Measurements from ENCODE around the gene APC2. TPM values are rescaled to one million over a fixed set of nuclear protein-coding genes. Genes with fewer than 3 reads are reported as not detected.

The APC2 gene
- total and polyA plus RNA-seq, 7 experiments from 2014 or later, result 0.01 to 0.24 (median 0.07) TPM

GRCh38 chr19:1512671-1513498, 63.0 kb downstream of the APC2 start, which contains the start of gene ADAMTSL5:
TSS of gene ADAMTSL5 (minus strand) at chr19:1513019. CDS start at chr19:1510943, 2,076 bp downstream.
- peak in 8 of 9 donors; percentile 34 to 82 (median 50) for DNase-seq
- Mint-ChIP-seq H3K27ac (peak within 1 kb of the TSS in 5 of 9 donors; percentile 44 to 75 (median 63)), H3K4me1 (peaks cover 1 to 32% (median 18%) of the 10 kb centered on the region in 7 donors), H3K27me3 (peaks cover 0 to 25% (median 0%) of the 10 kb centered on the region in 5 donors), H3K4me3 (peak within 1 kb of the TSS; percentile 64 to 85 (median 74)), H3K9me3 (peaks cover 0 to 4% (median 0%) of the 10 kb centered on the region in 11 donors), H3K36me3 (peaks cover 0 to 1% (median 0%) of the 10 kb centered on the region in 5 donors)
- CTCF ChIA-PET, result no interaction called here
- Histone ChIP-seq H3K4me1 (ENCODE audit: control insufficient read depth in 2 of 2, insufficient read depth in 2 of 2, low read length in 2 of 2) (peaks cover 0 to 13% of the 10 kb centered on the region in 2 donors), H3K27me3 (ENCODE audit: control insufficient read depth in 2 of 2, insufficient read depth in 2 of 2, low read length in 2 of 2) (no peaks in the 10 kb centered on the region), H3K4me3 (ENCODE audit: low read length) (peak within 1 kb of the TSS; percentile 59), H3K27ac (ENCODE audit: low read depth, low read length) (peak within 1 kb of the TSS; percentile 67), H3K9me3 (ENCODE audit: control insufficient read depth in 2 of 3, low read length in 3 of 3) (no peaks in the 10 kb centered on the region), H3K36me3 (ENCODE audit: control insufficient read depth in 2 of 3, insufficient read depth in 3 of 3, low read length in 3 of 3) (no peaks in the 10 kb centered on the region)
- peak; percentile 73 for ATAC-seq
- intact Hi-C loops (cut with micrococcal nuclease), result loop anchor here (1.0 to 10.0 kb wide), 6 partner anchors 10 to 75 kb away; partner anchors contain the start of genes PCSK4 (in 1 of the 2), REEP6 (in 1 of the 2) and RPS15 (in 1 of the 2)
- POLR2A ChIA-PET, result no interaction called here

DNA sequence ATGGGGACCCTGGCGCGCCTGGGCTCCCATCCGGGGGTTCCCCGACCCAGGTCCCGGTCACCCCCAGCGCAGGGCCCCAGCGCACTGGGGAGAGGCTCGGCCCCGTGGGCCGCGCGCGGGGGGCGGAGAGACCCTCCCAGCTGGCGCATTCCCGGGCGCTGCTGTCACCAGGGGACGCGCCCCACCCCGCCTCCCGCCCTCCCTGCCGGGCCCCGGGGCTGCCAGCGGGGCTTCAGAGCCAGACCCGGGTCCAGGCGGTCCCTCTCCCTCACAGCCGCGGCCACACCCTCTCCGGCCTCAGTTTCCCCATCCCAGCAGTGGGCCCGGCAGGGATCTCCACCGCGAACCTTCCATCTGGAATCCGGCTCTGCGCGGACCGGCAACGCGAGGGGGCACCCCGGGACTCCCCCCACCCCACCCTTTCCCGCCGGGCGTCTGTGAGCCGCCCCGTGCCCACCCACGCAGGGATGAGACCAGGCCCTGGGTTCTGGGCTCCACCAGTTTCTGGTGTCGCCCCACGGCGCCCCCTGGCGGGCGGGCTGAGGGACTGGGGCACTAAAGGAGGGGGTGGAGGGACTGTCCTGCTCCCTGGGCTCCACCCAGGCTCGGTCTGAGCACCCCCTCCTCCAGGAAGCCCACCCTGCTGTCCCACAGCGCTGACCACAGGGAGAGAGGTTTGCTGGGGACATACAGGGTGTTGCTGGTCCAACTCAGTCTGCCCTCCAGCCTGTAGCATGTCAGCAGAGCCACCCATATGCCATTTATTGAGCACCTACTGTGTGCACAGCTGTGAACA, 63.8 kb downstream of the APC2 start:
- peak; percentile 74 for ATAC-seq
- peak overlapping the region in 5 of 10 donors; percentile 17 to 62 (median 33) for H3K4me3 Mint-ChIP-seq
- no peaks in the 10 kb centered on the region for H3K36me3 ChIP-seq (ENCODE audit: control insufficient read depth in 2 of 3, insufficient read depth in 3 of 3, low read length in 3 of 3)
- peaks cover 0 to 27% (median 15%) of the 10 kb centered on the region in 7 donors for H3K4me1 Mint-ChIP-seq
- no peak overlapping the region for H3K4me3 ChIP-seq (ENCODE audit: low read length)
- H3K27ac ChIP-seq (ENCODE audit: low read depth, low read length), result no peak overlapping the region
- peaks cover 0 to 4% (median 0%) of the 10 kb centered on the region in 11 donors for H3K9me3 Mint-ChIP-seq
- CTCF ChIA-PET, result no interaction called here
- peak; percentile 44 to 83 (median 64) for DNase-seq
- no peaks in the 10 kb centered on the region for H3K27me3 ChIP-seq (ENCODE audit: control insufficient read depth in 2 of 2, insufficient read depth in 2 of 2, low read length in 2 of 2)
- H3K36me3 Mint-ChIP-seq, result no peaks in the 10 kb centered on the region
- H3K9me3 ChIP-seq (ENCODE audit: control insufficient read depth in 2 of 3, low read length in 3 of 3), result no peaks in the 10 kb centered on the region
- H3K27me3 Mint-ChIP-seq, result peaks cover 0 to 21% (median 0%) of the 10 kb centered on the region in 5 donors
- POLR2A ChIA-PET, result no interaction called here
- peaks cover 0 to 13% of the 10 kb centered on the region in 2 donors for H3K4me1 ChIP-seq (ENCODE audit: control insufficient read depth in 2 of 2, insufficient read depth in 2 of 2, low read length in 2 of 2)
- no peak overlapping the region for H3K27ac Mint-ChIP-seq
- intact Hi-C loops (cut with micrococcal nuclease), result loop anchor here (1.0 to 10.0 kb wide), 7 partner anchors 10 to 235 kb away; partner anchors contain the start of genes PCSK4 (in 1 of the 2), REEP6 (in 1 of the 2) and RPS15 (in 1 of the 2)

DNA sequence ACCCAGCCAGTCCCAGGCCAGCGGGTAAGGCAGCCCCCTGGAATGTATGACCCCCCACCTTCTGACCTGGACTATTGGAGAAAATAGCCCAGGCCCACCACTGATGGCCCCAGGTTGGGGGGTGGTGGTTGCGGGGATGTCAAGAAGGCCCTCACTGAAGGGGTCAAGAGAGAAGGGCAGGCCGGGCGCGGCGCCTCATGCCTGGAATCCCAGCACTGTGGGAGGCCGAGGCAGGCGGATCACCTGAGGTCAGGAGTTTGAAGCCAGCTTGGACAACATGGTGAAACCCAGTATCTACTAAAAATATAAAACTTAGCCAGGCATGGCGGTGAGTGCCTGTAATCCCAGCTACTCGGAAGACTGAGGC, 64.4 kb downstream of the APC2 start:
- Mint-ChIP-seq H3K27me3 (peaks cover 0 to 20% (median 0%) of the 10 kb centered on the region in 5 donors), H3K27ac (no peak overlapping the region), H3K4me1 (peaks cover 0 to 26% (median 13%) of the 10 kb centered on the region in 7 donors), H3K36me3 (no peaks in the 10 kb centered on the region), H3K4me3 (peak overlapping the region in 4 of 10 donors; percentile 17 to 62 (median 31)), H3K9me3 (peaks cover 0 to 4% (median 0%) of the 10 kb centered on the region in 11 donors)
- CTCF ChIA-PET, result no interaction called here
- Histone ChIP-seq H3K9me3 (ENCODE audit: control insufficient read depth in 2 of 3, low read length in 3 of 3) (no peaks in the 10 kb centered on the region), H3K27me3 (ENCODE audit: control insufficient read depth in 2 of 2, insufficient read depth in 2 of 2, low read length in 2 of 2) (no peaks in the 10 kb centered on the region), H3K36me3 (ENCODE audit: control insufficient read depth in 2 of 3, insufficient read depth in 3 of 3, low read length in 3 of 3) (no peaks in the 10 kb centered on the region), H3K4me1 (ENCODE audit: control insufficient read depth in 2 of 2, insufficient read depth in 2 of 2, low read length in 2 of 2) (peaks cover 0 to 13% of the 10 kb centered on the region in 2 donors), H3K4me3 (ENCODE audit: low read length) (no peak overlapping the region), H3K27ac (ENCODE audit: low read depth, low read length) (no peak overlapping the region)
- intact Hi-C loops (cut with micrococcal nuclease), result loop anchor here (1.0 to 10.0 kb wide), 3 partner anchors 11 to 235 kb away; no protein-coding TSS in a partner anchor
- ATAC-seq (no peak), DNase-seq (no peak)
- POLR2A ChIA-PET, result no interaction called here

- Mint-ChIP-seq H3K4me3 (no peak overlapping the region), H3K9me3 (peaks cover 0 to 4% (median 0%) of the 10 kb centered on the region in 11 donors), H3K27me3 (peaks cover 0 to 14% (median 0%) of the 10 kb centered on the region in 5 donors), H3K4me1 (peaks cover 0 to 19% (median 12%) of the 10 kb centered on the region in 7 donors), H3K36me3 (no peaks in the 10 kb centered on the region), H3K27ac (no peak overlapping the region)
- ChIA-PET POLR2A (no interaction called here), CTCF (no interaction called here)
- DNase-seq (no peak), ATAC-seq (no peak)
- Histone ChIP-seq H3K36me3 (ENCODE audit: control insufficient read depth in 2 of 3, insufficient read depth in 3 of 3, low read length in 3 of 3) (no peaks in the 10 kb centered on the region), H3K9me3 (ENCODE audit: control insufficient read depth in 2 of 3, low read length in 3 of 3) (no peaks in the 10 kb centered on the region), H3K27me3 (ENCODE audit: control insufficient read depth in 2 of 2, insufficient read depth in 2 of 2, low read length in 2 of 2) (no peaks in the 10 kb centered on the region), H3K4me1 (ENCODE audit: control insufficient read depth in 2 of 2, insufficient read depth in 2 of 2, low read length in 2 of 2) (peaks cover 0 to 13% of the 10 kb centered on the region in 2 donors), H3K4me3 (ENCODE audit: low read length) (no peak overlapping the region), H3K27ac (ENCODE audit: low read depth, low read length) (no peak overlapping the region)
- intact Hi-C loops (cut with micrococcal nuclease), result loop anchor here (1.0 to 10.0 kb wide), 3 partner anchors 12 to 236 kb away; no protein-coding TSS in a partner anchor
These were observed 65.2 kb downstream of the APC2 start for GRCh38 chr19:1514986-1515721.

- no peak overlapping the region for H3K4me3 ChIP-seq (ENCODE audit: low read length)
- H3K27me3 Mint-ChIP-seq, result peaks cover 0 to 6% (median 0%) of the 10 kb centered on the region in 5 donors
- no peak overlapping the region for H3K27ac ChIP-seq (ENCODE audit: low read depth, low read length)
- H3K4me3 Mint-ChIP-seq, result no peak overlapping the region
- ATAC-seq (no peak), DNase-seq (no peak)
- no peaks in the 10 kb centered on the region for H3K36me3 Mint-ChIP-seq
- POLR2A ChIA-PET, result no interaction called here
- H3K4me1 Mint-ChIP-seq, result peaks cover 0 to 10% (median 6%) of the 10 kb centered on the region in 7 donors
- CTCF ChIA-PET, result interaction anchor here (1.1 kb wide), 1 partner anchor 72 kb away, joined by 3 read pairs; no protein-coding TSS in a partner anchor
- H3K36me3 ChIP-seq (ENCODE audit: control insufficient read depth in 2 of 3, insufficient read depth in 3 of 3, low read length in 3 of 3), result no peaks in the 10 kb centered on the region
- intact Hi-C loops (cut with micrococcal nuclease), result loop anchor here in 1 of 2 donors (10.0 kb wide), 1 partner anchor 72 kb away; no protein-coding TSS in a partner anchor
- peaks cover 0 to 13% of the 10 kb centered on the region in 2 donors for H3K4me1 ChIP-seq (ENCODE audit: control insufficient read depth in 2 of 2, insufficient read depth in 2 of 2, low read length in 2 of 2)
- H3K9me3 ChIP-seq (ENCODE audit: control insufficient read depth in 2 of 3, low read length in 3 of 3), result no peaks in the 10 kb centered on the region
- H3K9me3 Mint-ChIP-seq, result peaks cover 0 to 4% (median 0%) of the 10 kb centered on the region in 11 donors
- H3K27ac Mint-ChIP-seq, result no peak overlapping the region
- H3K27me3 ChIP-seq (ENCODE audit: control insufficient read depth in 2 of 2, insufficient read depth in 2 of 2, low read length in 2 of 2), result no peaks in the 10 kb centered on the region
These were observed 66.5 kb downstream of the APC2 start for GRCh38 chr19:1516395-1516753.

- peaks cover 0 to 4% (median 0%) of the 10 kb centered on the region in 11 donors for H3K9me3 Mint-ChIP-seq
- H3K27ac ChIP-seq (ENCODE audit: low read depth, low read length), result no peak overlapping the region
- intact Hi-C loops (cut with micrococcal nuclease), result loop anchor here in 1 of 2 donors (10.0 kb wide), 1 partner anchor 74 kb away; no protein-coding TSS in a partner anchor
- H3K4me3 ChIP-seq (ENCODE audit: low read length), result no peak overlapping the region
- no peaks in the 10 kb centered on the region for H3K36me3 Mint-ChIP-seq
- no peak for ATAC-seq
- peaks cover 0 to 2% (median 0%) of the 10 kb centered on the region in 7 donors for H3K4me1 Mint-ChIP-seq
- H3K27ac Mint-ChIP-seq, result no peak overlapping the region
- DNase-seq, result no peak
- no peaks in the 10 kb centered on the region for H3K4me1 ChIP-seq (ENCODE audit: control insufficient read depth in 2 of 2, insufficient read depth in 2 of 2, low read length in 2 of 2)
- H3K9me3 ChIP-seq (ENCODE audit: control insufficient read depth in 2 of 3, low read length in 3 of 3), result no peaks in the 10 kb centered on the region
- CTCF ChIA-PET, result no interaction called here
- H3K27me3 ChIP-seq (ENCODE audit: control insufficient read depth in 2 of 2, insufficient read depth in 2 of 2, low read length in 2 of 2), result no peaks in the 10 kb centered on the region
- H3K36me3 ChIP-seq (ENCODE audit: control insufficient read depth in 2 of 3, insufficient read depth in 3 of 3, low read length in 3 of 3), result no peaks in the 10 kb centered on the region
- H3K27me3 Mint-ChIP-seq, result peaks cover 0 to 13% (median 6%) of the 10 kb centered on the region in 5 donors
- H3K4me3 Mint-ChIP-seq, result no peak overlapping the region
- POLR2A ChIA-PET, result no interaction called here
These were observed 68.5 kb downstream of the APC2 start for GRCh38 chr19:1518471-1518870.

Data from naive thymus-derived CD4-positive, alpha-beta T cell (primary cell).